ENCODE data around the gene GJC1. TPM values are rescaled to one million over a fixed set of nuclear protein-coding genes. Genes with fewer than 3 reads are reported as not detected.

Gene GJC1
- total RNA-seq, 1 donor from 2014 or later: 76.9 TPM

DNA sequence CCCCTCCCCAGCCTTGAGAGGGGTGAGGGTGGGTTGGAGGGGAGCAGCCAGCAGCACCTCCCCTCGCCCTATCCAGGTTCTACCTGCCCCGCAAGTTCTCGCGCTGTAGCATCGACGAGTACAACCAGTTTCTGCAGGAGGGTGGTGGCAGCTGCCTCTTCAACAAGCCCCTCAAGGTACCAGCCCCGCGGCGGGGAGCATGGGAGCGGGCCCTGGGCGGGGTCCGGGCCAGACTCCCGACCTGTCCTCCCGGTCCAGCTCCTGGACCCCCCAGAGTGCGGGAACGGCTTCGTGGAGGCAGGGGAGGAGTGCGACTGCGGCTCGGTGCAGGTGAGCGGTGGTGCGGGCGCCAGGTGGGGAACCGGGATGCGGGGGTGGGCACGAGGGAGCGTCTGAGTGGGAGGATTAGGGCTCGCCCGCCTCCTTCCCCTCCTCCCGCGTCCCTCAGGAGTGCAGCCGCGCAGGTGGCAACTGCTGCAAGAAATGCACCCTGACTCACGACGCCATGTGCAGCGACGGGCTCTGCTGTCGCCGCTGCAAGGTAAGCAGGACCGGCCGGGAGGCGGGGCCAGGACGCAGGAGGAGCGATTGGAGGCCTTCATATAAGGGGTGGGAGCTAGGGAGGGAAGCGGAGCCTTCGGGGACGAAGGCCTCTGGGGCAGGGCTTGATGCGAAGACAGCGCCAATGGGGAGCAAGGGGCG lies 54.8 kb downstream of the GJC1 start:
- Histone ChIP-seq H3K27me3 (peaks cover 20% of the 10 kb centered on the region), H3K9me3 (ENCODE audit: low read depth) (no peaks in the 10 kb centered on the region), H3K36me3 (no peaks in the 10 kb centered on the region), H4K20me1 (ENCODE audit: low read depth) (no peaks in the 10 kb centered on the region), H3K4me3 (peak overlapping the region; percentile 58), H3K4me1 (no peaks in the 10 kb centered on the region), H3K79me2 (ENCODE audit: low read depth) (no peaks in the 10 kb centered on the region), H2AFZ (replicated peaks) (peak overlapping the region; percentile 43), H3K27ac (no peak overlapping the region), H3K4me2 (peak overlapping the region; percentile 94), H3K9ac (no peak overlapping the region), H3F3A (ENCODE audit: low read depth) (peaks cover 4% of the 10 kb centered on the region)
- Mint-ChIP-seq H3K36me3 (no peaks in the 10 kb centered on the region), H3K9me3 (peaks cover 3% of the 10 kb centered on the region), H3K27me3 (ENCODE audit: insufficient read depth, low read depth) (peaks cover 10% of the 10 kb centered on the region), H3K4me1 (peaks cover 9% of the 10 kb centered on the region), H3K4me3 (peak overlapping the region; percentile 86), H3K27ac (no peak overlapping the region)
- peak; percentile 100 for DNase-seq (ENCODE audit: low spot score)
- TF ChIP-seq, protein P1, sequence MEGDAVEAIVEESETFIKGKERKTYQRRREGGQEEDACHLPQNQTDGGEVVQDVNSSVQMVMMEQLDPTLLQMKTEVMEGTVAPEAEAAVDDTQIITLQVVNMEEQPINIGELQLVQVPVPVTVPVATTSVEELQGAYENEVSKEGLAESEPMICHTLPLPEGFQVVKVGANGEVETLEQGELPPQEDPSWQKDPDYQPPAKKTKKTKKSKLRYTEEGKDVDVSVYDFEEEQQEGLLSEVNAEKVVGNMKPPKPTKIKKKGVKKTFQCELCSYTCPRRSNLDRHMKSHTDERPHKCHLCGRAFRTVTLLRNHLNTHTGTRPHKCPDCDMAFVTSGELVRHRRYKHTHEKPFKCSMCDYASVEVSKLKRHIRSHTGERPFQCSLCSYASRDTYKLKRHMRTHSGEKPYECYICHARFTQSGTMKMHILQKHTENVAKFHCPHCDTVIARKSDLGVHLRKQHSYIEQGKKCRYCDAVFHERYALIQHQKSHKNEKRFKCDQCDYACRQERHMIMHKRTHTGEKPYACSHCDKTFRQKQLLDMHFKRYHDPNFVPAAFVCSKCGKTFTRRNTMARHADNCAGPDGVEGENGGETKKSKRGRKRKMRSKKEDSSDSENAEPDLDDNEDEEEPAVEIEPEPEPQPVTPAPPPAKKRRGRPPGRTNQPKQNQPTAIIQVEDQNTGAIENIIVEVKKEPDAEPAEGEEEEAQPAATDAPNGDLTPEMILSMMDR (IDR thresholded peaks at IDR 0.05): no peak
- TF ChIP-seq EZH2 (IDR thresholded peaks at IDR 0.05): no peak
- TF ChIP-seq EZH2phosphoT487 (IDR thresholded peaks at IDR 0.05): no peak

DNA sequence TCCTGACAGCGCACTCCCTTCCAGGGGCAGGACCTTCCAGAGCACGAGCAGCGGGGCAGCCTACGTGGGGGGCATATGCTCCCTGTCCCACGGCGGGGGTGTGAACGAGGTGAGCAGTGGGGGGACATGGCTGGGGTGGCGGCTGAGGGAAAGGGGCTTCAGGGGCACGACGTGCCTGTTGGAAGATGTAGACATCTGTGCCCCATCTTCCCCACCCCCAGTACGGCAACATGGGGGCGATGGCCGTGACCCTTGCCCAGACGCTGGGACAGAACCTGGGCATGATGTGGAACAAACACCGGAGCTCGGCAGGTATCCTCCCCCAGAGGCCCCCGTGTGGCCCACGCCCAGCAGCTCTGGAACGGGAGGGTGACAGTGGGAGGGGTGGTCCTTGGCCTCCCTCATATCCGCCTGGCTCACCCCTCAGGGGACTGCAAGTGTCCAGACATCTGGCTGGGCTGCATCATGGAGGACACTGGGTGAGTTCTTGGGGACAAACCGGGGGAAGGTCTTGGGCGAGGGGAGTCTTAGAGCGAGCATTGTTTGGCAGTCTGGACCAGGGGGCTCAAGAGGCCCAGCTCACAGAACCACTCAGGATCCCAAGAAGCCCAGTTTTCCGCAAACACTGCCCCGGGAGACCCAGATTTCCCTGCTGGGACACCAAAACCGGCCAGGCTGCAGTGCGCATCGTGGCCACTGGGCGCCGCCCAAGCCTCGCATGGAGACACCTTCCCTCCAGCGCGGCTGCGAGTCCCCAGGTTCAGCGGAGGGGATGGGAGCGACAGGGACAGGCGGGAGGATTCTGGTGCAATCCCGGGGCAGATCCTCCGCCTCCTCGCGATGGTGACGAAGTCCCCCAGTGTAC lies 55.6 kb downstream of the GJC1 start:
- no peak overlapping the region for H3K27ac ChIP-seq
- H2AFZ ChIP-seq (replicated peaks): peak overlapping the region; percentile 43
- H3K27ac Mint-ChIP-seq: no peak overlapping the region
- no peaks in the 10 kb centered on the region for H3K9me3 ChIP-seq (ENCODE audit: low read depth)
- TF ChIP-seq, protein P1 (IDR thresholded peaks at IDR 0.05): peak; percentile 91
- TF ChIP-seq EZH2phosphoT487 (IDR thresholded peaks at IDR 0.05): no peak
- H3F3A ChIP-seq (ENCODE audit: low read depth): peaks cover 4% of the 10 kb centered on the region
- peak overlapping the region; percentile 86 for H3K4me3 Mint-ChIP-seq
- H3K79me2 ChIP-seq (ENCODE audit: low read depth): no peaks in the 10 kb centered on the region
- H3K27me3 Mint-ChIP-seq (ENCODE audit: insufficient read depth, low read depth): peaks cover 8% of the 10 kb centered on the region
- peak overlapping the region; percentile 94 for H3K4me2 ChIP-seq
- H3K4me1 ChIP-seq: no peaks in the 10 kb centered on the region
- H3K36me3 ChIP-seq: no peaks in the 10 kb centered on the region
- H3K4me1 Mint-ChIP-seq: peaks cover 9% of the 10 kb centered on the region
- peaks cover 3% of the 10 kb centered on the region for H3K9me3 Mint-ChIP-seq
- H3K4me3 ChIP-seq: peak overlapping the region; percentile 58
- no peaks in the 10 kb centered on the region for H4K20me1 ChIP-seq (ENCODE audit: low read depth)
- DNase-seq (ENCODE audit: low spot score): peak; percentile 96
- H3K27me3 ChIP-seq: peaks cover 20% of the 10 kb centered on the region
- H3K9ac ChIP-seq: no peak overlapping the region
- H3K36me3 Mint-ChIP-seq: no peaks in the 10 kb centered on the region

DNA sequence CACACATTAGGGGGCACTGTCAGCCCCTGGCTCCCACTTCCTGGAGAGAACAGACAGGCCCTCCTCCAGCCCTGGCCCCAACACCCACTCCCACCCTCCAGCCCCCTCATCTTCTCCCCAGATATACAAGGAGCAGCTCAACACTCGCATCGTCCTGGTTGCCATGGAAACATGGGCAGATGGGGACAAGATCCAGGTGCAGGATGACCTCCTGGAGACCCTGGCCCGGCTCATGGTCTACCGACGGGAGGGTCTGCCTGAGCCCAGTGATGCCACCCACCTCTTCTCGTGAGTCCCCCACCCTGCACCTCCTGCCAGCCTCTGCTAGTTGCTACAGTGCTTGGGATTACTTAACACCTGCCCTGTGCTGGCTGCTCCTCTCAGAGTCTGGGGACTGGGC lies 56.9 kb downstream of the GJC1 start:
- H3K36me3 ChIP-seq: no peaks in the 10 kb centered on the region
- no peaks in the 10 kb centered on the region for H4K20me1 ChIP-seq (ENCODE audit: low read depth)
- peaks cover 20% of the 10 kb centered on the region for H3K27me3 ChIP-seq
- no peak overlapping the region for H2AFZ ChIP-seq (replicated peaks)
- H3K27ac ChIP-seq: no peak overlapping the region
- no peaks in the 10 kb centered on the region for H3K9me3 ChIP-seq (ENCODE audit: low read depth)
- peaks cover 4% of the 10 kb centered on the region for H3F3A ChIP-seq (ENCODE audit: low read depth)
- Mint-ChIP-seq H3K27ac (no peak overlapping the region), H3K4me1 (peaks cover 6% of the 10 kb centered on the region), H3K4me3 (peak overlapping the region; percentile 38), H3K36me3 (no peaks in the 10 kb centered on the region), H3K27me3 (ENCODE audit: insufficient read depth, low read depth) (peaks cover 10% of the 10 kb centered on the region), H3K9me3 (peaks cover 3% of the 10 kb centered on the region)
- no peaks in the 10 kb centered on the region for H3K4me1 ChIP-seq
- no peak overlapping the region for H3K4me2 ChIP-seq
- no peak for DNase-seq (ENCODE audit: low spot score)
- no peak overlapping the region for H3K4me3 ChIP-seq
- TF ChIP-seq EZH2 (IDR thresholded peaks at IDR 0.05) (no peak), EZH2phosphoT487 (IDR thresholded peaks at IDR 0.05) (no peak)
- TF ChIP-seq, protein P1 (IDR thresholded peaks at IDR 0.05): no peak
- no peak overlapping the region for H3K9ac ChIP-seq
- no peaks in the 10 kb centered on the region for H3K79me2 ChIP-seq (ENCODE audit: low read depth)

Measured in neural progenitor cell (in vitro differentiated cells).